ENCODE data around the gene CARS1.

DNA sequence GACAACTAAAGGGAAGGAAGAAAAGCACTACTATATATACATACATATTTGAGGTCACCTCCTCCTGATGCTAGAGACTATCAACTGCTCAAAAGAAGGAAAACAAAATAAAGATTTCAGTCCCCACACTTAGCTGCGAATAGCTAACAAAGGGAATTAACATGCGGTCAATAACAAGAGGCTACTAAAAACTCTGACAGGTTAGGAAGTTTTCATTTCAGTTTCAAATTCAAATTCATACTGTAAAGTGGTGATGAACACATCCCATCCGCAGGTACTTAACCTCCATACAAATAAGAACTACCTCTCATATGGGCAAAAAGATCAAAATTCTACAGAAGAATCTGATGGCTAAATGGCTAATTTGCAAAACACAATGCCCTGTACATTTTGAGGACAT is 67.7 kb downstream of the CARS1 start:
- TF ChIP-seq POLR2A (IDR thresholded peaks at IDR 0.05) = no peak
- TF ChIP-seq CTCF (IDR thresholded peaks at IDR 0.05 in 4 of 5, conservative IDR thresholded peaks at IDR 0.05 in 1 of 5) = no peak

All from gastrocnemius medialis (tissue), 4 donors.